ENCODE results near the gene RNF180.

- TF ChIP-seq EP300 (IDR thresholded peaks at IDR 0.05; ENCODE audit: borderline replicate concordance in 1 of 2, control insufficient read depth in 1 of 2, low read depth in 2 of 2, low read length in 2 of 2) (peak in 1 of 2 experiments; percentile 56; a peak in 1 of 4 replicates), MYC (IDR thresholded peaks at IDR 0.05; ENCODE audit: insufficient read depth, insufficient read length, insufficient replicate concordance, low read length, severe bottlenecking) (no peak), MXI1 (IDR thresholded peaks at IDR 0.05; ENCODE audit: low read depth, low read length) (no peak), USF1 (IDR thresholded peaks at IDR 0.05; ENCODE audit: borderline replicate concordance, extremely low read length, insufficient read depth, low read depth, low read length) (no peak), ESRRA (IDR thresholded peaks at IDR 0.05; ENCODE audit: low read length) (no peak), RAD21 (IDR thresholded peaks at IDR 0.05; ENCODE audit: insufficient read depth, low read depth, low read length) (no peak), POLR2A (IDR thresholded peaks at IDR 0.05; ENCODE audit: low read depth, low read length) (no peak), FOS (IDR thresholded peaks at IDR 0.05; ENCODE audit: borderline replicate concordance, extremely low read depth, insufficient read length) (no peak), CTCF (IDR thresholded peaks at IDR 0.05 in 2 of 3, conservative IDR thresholded peaks at IDR 0.05 in 1 of 3; ENCODE audit: control insufficient read depth in 2 of 3, extremely low read depth in 1 of 3, insufficient read depth in 1 of 3, low read depth in 3 of 3, low read length in 3 of 3) (no peak), BRCA1 (IDR thresholded peaks at IDR 0.05; ENCODE audit: low read depth, low read length) (no peak), BACH1 (IDR thresholded peaks at IDR 0.05; ENCODE audit: borderline replicate concordance) (peak; percentile 66; the same call in 1 of the 2 replicates)
Measured at GRCh38 chr5:64161420-64161819, 4.2 kb upstream of the RNF180 start.
